ENCODE results near the gene RNF2. TPM values are rescaled to one million over a fixed set of nuclear protein-coding genes. Genes with fewer than 3 reads are reported as not detected.

RNF2 gene
- 87.6 TPM for total RNA-seq

GRCh38 chr1:185044981-185045813 lies at the start of gene RNF2:
RNF2 (plus strand) TSS chr1:185045558; CDS start chr1:185087554, 41,996 bp downstream.

Small RNA genes within 50 kb of the gene (small RNA-seq; reads per million reads assigned to genes)
- gene RNA5SP72 (ENCODE audit: low replicate concordance), result not detected

Other genes with a start within 250 kb of the RNF2 start
- 1.6 TPM for gene NIBAN1, start 71.0 kb upstream of the RNF2 start, total RNA-seq
- 21.3 TPM for gene TRMT1L, start 111.4 kb downstream of the RNF2 start, total RNA-seq
- 38.2 TPM for gene SWT1, start 111.6 kb downstream of the RNF2 start, total RNA-seq